IPS-NIHi11 (cell line): ENCODE results near the gene ATRX.
"Not testable (repeated sequence)": the region's sequence is repeated elsewhere in the genome, so short reads cannot be mapped to it uniquely, and the experiment has no call there.

Experiments
- DNase-seq: peaks from one replicate; pipeline ENCODE4 v3.0.0; 2012; ENCODE audit warnings: mixed read lengths, low spot score

The ATRX gene

GRCh38 chrX:77731821-77732419 is 54.1 kb downstream of the ATRX start:
- no peak for DNase-seq

DNA sequence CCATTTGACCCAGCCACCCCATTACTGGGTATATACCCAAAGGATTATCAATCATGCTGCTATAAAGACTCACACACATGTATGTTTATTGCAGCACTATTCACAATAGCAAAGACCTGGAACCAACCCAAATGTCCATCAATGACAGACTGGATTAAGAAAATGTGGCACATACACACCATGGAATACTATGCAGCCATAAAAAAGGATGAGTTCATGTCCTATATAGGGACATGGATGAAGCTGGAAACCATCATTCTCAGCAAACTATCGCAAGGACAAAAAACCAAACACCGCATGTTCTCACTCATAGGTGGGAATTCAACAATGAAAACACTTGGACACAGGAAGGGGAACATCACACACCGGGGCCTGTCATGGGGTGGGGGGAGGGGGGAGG is 59.9 kb downstream of the ATRX start:
- DNase-seq, result not testable (repeated sequence)

DNA sequence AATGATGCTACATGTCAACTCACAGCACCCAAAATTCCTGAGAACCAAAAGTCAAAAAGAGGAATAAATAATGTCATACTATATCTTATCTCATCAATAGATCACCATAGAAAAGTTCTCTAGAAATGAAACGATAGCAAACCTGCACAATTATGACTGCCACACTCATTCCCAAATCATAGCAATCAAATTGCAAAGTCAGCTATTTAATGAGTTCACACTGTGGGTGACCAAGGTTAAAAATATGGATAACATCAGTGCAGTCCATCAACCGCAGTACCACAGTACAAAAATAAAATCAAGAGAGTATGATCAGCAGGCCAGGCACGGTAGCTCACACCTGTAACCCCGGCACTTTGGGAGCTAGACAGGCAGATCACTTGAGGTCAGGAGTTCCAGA is 62.3 kb downstream of the ATRX start:
- no peak for DNase-seq

DNA sequence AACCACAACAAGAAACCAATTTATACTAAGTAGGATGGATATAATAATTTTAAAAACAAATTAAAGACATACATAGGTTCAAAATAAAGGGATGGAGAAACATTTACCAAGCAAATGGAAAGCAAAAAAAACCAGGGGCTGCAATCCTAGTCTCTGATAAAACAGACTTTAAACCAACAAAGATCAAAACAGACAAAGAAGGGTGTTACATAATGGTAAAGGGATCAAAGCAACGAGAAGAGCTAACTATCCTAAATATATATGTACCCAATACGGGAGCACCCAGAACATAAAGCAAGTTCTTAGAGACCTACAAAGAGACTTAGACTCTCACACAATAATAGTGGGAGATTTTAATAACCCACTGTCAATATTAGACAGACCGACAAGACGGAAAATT is 66.6 kb downstream of the ATRX start:
- no peak for DNase-seq

DNA sequence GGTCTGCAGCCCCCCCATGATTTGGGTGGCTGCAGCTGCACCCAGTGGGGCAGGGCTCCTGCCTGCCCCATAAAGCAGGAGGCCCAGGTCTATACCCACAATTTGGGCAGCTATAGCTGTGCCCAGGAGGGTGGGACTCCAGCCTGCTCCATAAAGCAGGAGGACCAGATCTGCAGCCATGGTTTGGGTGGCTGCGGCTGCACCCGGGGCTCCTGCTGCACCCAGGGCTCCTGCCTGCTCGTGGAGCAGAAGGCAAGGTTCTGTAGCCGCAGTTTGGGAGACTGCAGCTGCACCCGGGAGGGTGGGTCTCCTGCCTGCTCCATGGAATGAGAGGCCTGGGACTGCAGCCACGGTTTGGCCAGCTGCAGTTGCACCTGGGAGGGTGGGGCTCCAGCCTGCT is 81.1 kb downstream of the ATRX start:
- DNase-seq, result no peak

DNA sequence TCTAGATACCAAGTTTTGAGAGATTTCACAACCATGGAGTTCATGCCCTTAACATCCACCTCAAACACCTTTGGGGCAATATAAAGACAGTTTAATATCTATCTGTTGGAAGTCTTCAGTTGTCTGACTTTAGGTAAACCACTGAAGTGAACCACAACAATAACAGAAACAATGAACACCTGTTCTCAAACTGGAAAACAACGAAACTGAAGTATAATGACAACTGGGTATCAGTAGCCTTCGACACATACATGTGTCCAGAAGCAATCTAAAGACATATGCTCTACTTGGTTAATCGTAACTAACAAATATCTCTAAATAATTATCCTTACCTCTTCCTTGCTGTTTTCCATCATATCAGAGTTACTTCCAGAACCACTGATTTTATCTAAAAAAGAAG is 87.8 kb downstream of the ATRX start:
- no peak for DNase-seq

DNA sequence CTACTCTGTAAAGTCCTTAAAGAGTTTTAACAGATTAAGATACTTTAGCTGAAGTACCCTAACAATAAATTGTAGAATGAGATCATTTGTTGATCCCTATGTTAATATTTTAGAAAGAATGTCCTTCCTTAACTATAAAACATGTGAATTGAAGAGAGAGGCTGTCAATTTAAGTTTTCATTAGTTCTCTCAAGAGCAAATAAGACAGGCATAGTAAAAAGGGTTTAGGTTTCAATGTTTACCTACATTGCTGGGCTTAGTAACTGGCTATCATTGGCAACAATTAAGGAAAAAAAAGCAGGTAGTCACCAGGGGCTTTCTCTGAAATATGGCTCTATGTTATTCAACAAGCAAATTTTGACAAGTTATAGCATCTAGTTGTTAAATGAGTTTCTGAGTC is 91.5 kb downstream of the ATRX start:
- no peak for DNase-seq

DNA sequence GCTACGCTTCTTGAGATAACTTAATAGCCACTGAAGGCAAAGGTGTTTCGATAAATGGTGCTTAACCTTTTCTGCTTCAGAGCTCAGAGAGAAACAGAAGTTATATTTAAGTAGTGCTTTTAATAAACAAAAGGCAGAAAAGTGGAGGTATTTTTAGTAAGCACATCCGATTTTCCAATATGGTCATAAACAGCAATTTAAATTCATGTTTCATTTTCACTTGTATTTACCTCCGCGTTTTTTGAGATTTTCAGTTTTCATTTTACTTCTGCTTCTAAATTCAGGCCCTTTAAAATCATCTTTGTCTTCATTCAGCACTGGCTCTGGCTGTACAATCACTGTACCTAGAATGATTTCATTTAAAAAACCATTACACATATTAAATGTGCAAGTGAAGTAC is 92.4 kb downstream of the ATRX start:
- DNase-seq, result no peak

DNA sequence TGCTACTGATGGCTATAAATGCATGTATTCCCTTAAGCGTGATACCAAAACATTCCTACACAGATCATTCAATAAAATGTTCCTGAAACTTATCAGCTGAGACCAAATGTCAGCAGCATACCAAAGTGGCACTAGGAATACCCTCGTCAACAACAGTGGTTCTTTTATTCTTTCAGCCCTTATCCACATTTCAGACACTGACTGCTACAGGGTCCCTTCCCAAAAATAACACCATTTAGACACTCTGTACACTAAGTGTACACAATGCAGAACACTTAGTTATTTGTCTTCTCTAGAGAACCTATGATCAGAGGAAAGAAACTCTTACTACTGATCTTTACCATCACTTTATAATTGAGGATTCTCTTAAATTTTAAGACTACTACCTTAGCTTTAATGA is 94.1 kb downstream of the ATRX start:
- DNase-seq, result no peak

DNA sequence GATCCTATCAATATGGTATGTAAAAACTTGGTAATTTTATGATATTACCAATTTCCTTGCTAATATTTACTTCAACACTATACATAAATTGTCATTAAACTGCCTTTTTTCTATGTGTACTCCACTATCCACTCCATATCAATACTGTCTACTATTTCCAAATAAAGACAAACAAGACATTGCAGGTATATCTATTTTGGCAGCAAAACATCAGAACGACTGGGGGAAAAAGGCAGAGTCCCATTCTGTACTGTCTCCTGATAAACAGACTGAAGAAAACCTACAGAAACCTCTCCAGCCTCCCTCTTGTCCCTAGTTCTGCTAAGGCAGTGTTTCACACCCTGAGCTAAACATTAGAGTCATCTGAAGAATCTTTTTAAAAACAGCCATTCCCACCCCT is 96.6 kb downstream of the ATRX start:
- no peak for DNase-seq

DNA sequence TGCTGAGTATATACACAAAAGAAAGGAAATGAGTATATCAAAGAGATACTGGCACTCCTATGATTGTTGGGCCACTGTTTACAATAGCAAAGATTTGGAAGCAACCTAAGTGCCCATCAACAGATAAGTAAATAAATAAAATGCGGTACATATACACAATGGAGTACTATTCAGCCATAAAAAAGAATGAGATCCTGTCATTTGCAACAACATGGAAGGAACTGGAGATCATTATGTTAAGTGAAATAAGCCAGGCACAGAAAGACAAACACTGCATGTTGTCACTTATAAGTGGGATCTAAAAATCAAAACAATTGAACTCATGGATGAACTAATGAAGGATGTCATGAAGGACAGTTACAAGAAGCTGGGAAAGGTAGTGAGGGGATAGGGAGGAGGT is 100.3 kb downstream of the ATRX start:
- DNase-seq, result not testable (repeated sequence)

DNA sequence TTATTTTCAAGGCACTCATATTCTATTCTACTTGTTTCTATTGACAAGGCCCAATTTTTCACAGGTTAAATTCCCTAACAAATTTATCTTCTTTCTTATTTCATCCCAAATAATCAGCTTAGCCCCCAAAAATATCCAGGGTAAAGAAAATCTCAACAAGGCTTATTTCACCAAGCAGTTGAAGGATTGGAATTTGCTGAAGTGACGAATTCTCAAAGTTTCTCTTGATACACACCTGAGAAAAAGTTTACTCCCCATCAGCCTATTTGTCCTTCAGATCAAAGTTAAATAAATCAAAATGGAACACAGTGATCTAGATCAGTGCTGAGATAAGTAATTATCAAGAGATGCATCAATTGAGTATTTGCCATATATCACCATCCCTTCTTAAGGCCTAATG is 106.9 kb downstream of the ATRX start:
- no peak for DNase-seq

GRCh38 chrX:77675986-77676385 is 110.0 kb downstream of the ATRX start:
- DNase-seq, result no peak

GRCh38 chrX:77668391-77669237 is 117.4 kb downstream of the ATRX start:
- DNase-seq, result no peak

GRCh38 chrX:77658886-77659285 is 127.1 kb downstream of the ATRX start:
- DNase-seq, result no peak

DNA sequence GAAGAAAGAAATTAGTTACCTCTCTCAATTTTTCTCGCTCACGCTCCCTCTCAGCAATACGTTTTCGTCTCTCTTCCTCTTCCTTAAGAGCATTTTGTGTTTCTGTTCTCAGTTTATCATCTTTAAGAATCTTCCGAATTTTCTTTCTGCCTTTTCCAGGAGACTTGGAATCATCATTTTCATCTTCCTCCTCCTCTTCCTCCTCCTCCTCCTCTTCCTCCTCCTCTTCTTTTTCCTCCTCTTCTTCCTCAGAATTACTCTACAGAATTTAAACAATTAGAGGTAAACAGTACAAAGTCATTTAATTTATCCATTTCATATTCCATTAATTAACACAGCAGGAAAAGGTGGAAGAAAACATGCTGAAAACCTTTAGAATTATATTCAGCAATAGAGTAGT is 133.9 kb downstream of the ATRX start:
- DNase-seq, result no peak

DNA sequence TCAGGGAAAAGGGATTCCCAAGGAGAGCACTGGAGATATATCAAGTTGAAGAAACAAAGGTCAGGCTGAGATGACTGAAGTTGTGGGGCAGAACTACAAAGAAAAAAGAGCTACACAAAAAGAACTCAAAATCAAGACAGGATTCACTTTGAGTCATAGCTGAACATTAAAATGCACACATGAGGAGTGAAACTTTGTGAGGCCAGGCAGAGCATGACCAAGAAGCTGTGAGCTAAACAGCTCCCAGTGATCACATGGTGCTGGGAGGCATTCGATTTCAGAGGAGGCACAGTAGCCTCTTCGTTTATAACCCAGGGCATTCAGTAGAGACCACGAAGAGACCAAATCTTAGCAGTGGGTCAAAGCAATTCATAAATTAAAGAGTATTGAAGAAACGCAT is 145.3 kb downstream of the ATRX start:
- DNase-seq, result no peak

DNA sequence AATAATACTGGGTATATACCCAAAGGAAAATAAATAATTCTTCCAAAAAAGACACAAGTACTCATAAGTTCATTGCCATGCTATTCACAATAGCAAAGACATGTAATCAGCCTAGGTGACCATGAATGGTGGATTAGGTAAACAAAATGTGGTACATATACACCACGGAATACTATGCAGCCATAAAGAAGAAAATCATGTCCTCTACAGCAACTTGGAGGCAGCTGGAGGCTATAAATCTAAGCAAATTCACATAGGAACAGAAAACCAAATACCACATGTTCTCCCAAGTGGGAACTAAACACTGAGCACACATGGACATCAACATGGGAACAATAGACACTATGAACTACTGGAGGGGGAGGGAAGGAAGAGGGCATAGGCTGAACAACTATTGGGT is 146.2 kb downstream of the ATRX start:
- DNase-seq, result no peak

DNA sequence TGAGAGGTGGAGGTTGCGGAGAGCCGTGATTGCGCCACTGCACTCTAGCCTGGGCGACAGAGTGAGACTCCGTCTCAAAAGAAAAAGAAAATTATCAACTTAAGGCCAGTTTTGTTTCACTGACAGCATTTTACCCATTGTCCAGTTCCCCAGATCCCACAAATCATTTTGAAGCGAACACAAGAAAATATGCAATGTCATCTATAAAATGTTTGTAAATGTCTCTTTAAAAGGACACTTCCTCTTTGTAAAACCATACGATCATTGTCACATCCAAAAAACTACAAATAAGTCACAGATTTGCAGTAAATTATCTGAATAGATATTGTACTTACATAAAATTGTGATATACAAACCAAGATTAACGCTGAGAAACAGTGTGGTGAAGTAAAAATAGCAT is 147.6 kb downstream of the ATRX start:
- no peak for DNase-seq

GRCh38 chrX:77635373-77635772 is 150.6 kb downstream of the ATRX start:
- DNase-seq, result no peak

DNA sequence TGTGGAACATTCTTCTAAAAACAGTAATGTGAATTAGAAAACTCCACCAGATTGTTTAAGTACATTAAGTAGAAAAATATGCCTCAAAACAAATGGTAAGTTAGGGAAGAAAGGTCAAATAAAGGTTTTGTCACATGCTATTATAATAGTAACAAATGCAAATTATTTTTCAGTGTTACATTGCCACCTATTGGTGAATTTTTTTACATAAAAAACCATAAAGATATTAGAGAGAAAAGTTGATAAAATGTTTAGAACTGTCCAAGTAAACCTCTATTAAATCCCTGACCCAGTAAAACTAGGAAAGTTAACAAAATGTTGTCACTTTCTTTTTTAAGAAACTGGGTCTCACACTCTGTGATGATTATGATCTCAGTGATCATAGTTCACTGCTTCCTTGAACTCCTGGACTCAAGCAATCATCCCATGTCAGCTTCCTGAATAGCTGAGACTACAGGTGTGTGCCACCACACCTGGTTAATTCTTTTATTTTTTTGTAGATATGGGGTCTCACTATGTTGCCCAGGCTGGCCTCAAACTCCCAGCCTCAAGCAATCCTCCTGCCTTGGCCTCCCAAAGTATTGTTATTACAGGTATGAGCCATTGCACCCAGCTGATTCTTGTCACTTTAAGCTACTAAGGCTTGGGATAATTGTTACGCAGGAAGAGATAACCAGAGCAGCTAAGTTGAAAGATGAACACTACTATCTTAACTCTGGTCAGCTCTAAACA is 157.6 kb downstream of the ATRX start:
- DNase-seq, result no peak

GRCh38 chrX:77622672-77623071 is 163.3 kb downstream of the ATRX start:
- DNase-seq, result no peak

DNA sequence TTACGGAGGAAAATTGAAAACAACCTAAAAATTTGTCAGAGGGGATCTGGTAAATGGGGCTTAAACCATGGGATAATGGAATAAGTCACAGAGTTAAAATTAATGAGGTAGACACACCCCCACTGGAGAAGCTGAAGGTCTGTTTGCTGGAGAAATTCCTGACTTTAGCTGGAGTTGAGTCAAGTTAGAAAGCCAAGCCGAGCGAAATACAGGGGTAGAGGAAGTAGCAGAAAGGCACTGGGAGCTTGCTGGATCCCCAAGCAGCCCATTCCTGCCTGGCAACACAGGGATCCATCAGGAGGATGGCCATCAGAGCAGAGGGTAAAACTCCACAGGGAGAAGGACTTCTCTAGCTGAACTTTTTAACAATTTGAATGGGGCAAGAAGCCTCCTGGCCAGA is 163.8 kb downstream of the ATRX start:
- no peak for DNase-seq
